OCI-LY7 (cell line): ENCODE results near the gene GPRC5C. TPM values are rescaled to one million over a fixed set of nuclear protein-coding genes. Genes with fewer than 3 reads are reported as not detected.

Experiments used
- BruUV-seq: library from RNA; stranded (reverse); fragments of 400-500 nt; replicated peaks from 2 replicates; lab custom pipeline; 2021; lab: Mats Ljungman, UMichigan
- CTCF ChIA-PET: fragments of 300-600 bp; sonication (Branson Sonifier 250); formaldehyde crosslinking; loops from one replicate; lab custom pipeline; 2022; ENCODE audit warnings: antibody characterized with exemption; ENCODE audit not compliant: unreplicated experiment; lab: Charles Lee
- POLR2A ChIA-PET: fragments of 300-600 bp; sonication (Branson Sonifier 250); formaldehyde crosslinking; loops from one replicate; lab custom pipeline; 2022; ENCODE audit warnings: antibody characterized with exemption; lab: Charles Lee
- DNase-seq: peaks from one replicate; pipeline ENCODE4 v3.0.0-alpha.2; 2015; ENCODE audit warnings: low spot score
- H2AFZ ChIP-seq: fragments of 200-600 bp; sonication (generic), shearing (Covaris generic); 2 replicates; pipeline ENCODE4 v1.6.1; 2014; ENCODE audit warnings: mild to moderate bottlenecking, antibody characterized with exemption, low read length, moderate library complexity
- H3K27ac ChIP-seq: fragments of 200-600 bp; sonication (generic); 2 replicates; pipeline ENCODE4 v1.5.1; 2014; ENCODE audit warnings: mixed run types, low read depth, mild to moderate bottlenecking, moderate library complexity, low read length, inconsistent platforms; ENCODE audit not compliant: poor library complexity, severe bottlenecking
- H3K36me3 ChIP-seq: fragments of 200-600 bp; sonication (generic); 2 replicates; pipeline ENCODE4 v1.6.1; 2014; ENCODE audit warnings: mild to moderate bottlenecking, antibody characterized with exemption, low read length, moderate library complexity, mixed read lengths; ENCODE audit not compliant: insufficient read depth
- H3K4me1 ChIP-seq: fragments of 200-600 bp; sonication (generic); 2 replicates; pipeline ENCODE4 v1.5.1; 2014; ENCODE audit warnings: mild to moderate bottlenecking, low read length; ENCODE audit not compliant: insufficient read depth, poor library complexity, severe bottlenecking
- H3K4me2 ChIP-seq: fragments of 200-600 bp; sonication (generic); 2 replicates; pipeline ENCODE4 v1.6.1; 2014; ENCODE audit warnings: mild to moderate bottlenecking, low read length
- H3K4me3 ChIP-seq: fragments of 200-600 bp; sonication (generic); 2 replicates; pipeline ENCODE4 v1.5.1; 2014; ENCODE audit warnings: mild to moderate bottlenecking, low read depth, low read length; ENCODE audit not compliant: poor library complexity, severe bottlenecking
- H3K79me2 ChIP-seq: fragments of 200-600 bp; sonication (generic); 2 replicates; pipeline ENCODE4 v1.6.1; 2016; ENCODE audit warnings: low read depth, mild to moderate bottlenecking, low read length, moderate library complexity, mixed read lengths; ENCODE audit not compliant: insufficient read depth
- H3K9me2 ChIP-seq: fragments of 200-600 bp; sonication (generic); 2 replicates; pipeline ENCODE4 v1.6.1; 2016; ENCODE audit warnings: mild to moderate bottlenecking, low read length, mixed read lengths; ENCODE audit not compliant: insufficient read depth
- H3K9me3 ChIP-seq: fragments of 200-600 bp; sonication (generic); 2 replicates; pipeline ENCODE4 v1.6.1; 2014; ENCODE audit warnings: mild to moderate bottlenecking, mixed run types, low read length, mixed read lengths
- H4K20me1 ChIP-seq: fragments of 200-600 bp; sonication (generic); 2 replicates; pipeline ENCODE4 v1.6.1; 2014; ENCODE audit warnings: mild to moderate bottlenecking, antibody characterized with exemption, low read length, moderate library complexity, mixed read lengths; ENCODE audit not compliant: insufficient read depth
- EZH2phosphoT487 ChIP-seq: fragments of 200-600 bp; sonication (generic); IDR thresholded peaks from 2 replicates; pipeline ENCODE4 v1.6.1; 2018; ENCODE audit warnings: low read depth, borderline replicate concordance, mild to moderate bottlenecking, mixed run types, antibody characterized with exemption, low read length, moderate library complexity, mixed read lengths
- intact Hi-C: fragments of 100-400 bp; cut with micrococcal nuclease; formaldehyde crosslinking; loops from one replicate; pipeline ENCODE4 v1.10.0; 2022; ENCODE audit not compliant: unreplicated experiment
- total RNA-seq, 2 experiments: library from RNA; depleted of rRNA in 1 of 2; stranded (reverse); fragments of >200 nt in 1 of 2; shearing (Covaris generic) in 1 of 2; gene quantifications; 2 replicates each; pipeline ENCODE4 v1.2.3, GENCODE V29; 2014 to 2022
- TF ChIP-seq, protein P1 (sequence below): fragments of 200-600 bp; sonication (generic); conservative IDR thresholded peaks from 2 replicates; pipeline ENCODE4 v1.5.1; 2014; ENCODE audit warnings: mild to moderate bottlenecking, antibody characterized with exemption, low read length, moderate library complexity, mixed read lengths

Gene GPRC5C
- total RNA-seq, 2 experiments from 2014 or later, result 1.1 to 19.5 TPM

- no TSS peak for BruUV-seq
- intact Hi-C loops, result no loop called here
- Histone ChIP-seq H3K36me3 (no peaks in the 10 kb centered on the region), H3K4me3 (no peak overlapping the region), H2AFZ (no peak overlapping the region), H3K79me2 (no peaks in the 10 kb centered on the region), H3K9me3 (no peaks in the 10 kb centered on the region), H3K4me2 (no peak overlapping the region), H3K27ac (no peak overlapping the region), H4K20me1 (no peaks in the 10 kb centered on the region), H3K9me2 (no peaks in the 10 kb centered on the region), H3K4me1 (no peaks in the 10 kb centered on the region)
- TF ChIP-seq, protein P1, sequence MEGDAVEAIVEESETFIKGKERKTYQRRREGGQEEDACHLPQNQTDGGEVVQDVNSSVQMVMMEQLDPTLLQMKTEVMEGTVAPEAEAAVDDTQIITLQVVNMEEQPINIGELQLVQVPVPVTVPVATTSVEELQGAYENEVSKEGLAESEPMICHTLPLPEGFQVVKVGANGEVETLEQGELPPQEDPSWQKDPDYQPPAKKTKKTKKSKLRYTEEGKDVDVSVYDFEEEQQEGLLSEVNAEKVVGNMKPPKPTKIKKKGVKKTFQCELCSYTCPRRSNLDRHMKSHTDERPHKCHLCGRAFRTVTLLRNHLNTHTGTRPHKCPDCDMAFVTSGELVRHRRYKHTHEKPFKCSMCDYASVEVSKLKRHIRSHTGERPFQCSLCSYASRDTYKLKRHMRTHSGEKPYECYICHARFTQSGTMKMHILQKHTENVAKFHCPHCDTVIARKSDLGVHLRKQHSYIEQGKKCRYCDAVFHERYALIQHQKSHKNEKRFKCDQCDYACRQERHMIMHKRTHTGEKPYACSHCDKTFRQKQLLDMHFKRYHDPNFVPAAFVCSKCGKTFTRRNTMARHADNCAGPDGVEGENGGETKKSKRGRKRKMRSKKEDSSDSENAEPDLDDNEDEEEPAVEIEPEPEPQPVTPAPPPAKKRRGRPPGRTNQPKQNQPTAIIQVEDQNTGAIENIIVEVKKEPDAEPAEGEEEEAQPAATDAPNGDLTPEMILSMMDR, result no peak
- no peak for TF ChIP-seq EZH2phosphoT487
- ChIA-PET POLR2A (interaction anchor here (0.8 kb wide), 1 partner anchor 32 kb away, joined by 3 read pairs; no protein-coding TSS in a partner anchor), CTCF (no interaction called here)
- DNase-seq, result no peak
Observed at GRCh38 chr17:74389084-74389753, 42.7 kb upstream of the GPRC5C start.

DNA sequence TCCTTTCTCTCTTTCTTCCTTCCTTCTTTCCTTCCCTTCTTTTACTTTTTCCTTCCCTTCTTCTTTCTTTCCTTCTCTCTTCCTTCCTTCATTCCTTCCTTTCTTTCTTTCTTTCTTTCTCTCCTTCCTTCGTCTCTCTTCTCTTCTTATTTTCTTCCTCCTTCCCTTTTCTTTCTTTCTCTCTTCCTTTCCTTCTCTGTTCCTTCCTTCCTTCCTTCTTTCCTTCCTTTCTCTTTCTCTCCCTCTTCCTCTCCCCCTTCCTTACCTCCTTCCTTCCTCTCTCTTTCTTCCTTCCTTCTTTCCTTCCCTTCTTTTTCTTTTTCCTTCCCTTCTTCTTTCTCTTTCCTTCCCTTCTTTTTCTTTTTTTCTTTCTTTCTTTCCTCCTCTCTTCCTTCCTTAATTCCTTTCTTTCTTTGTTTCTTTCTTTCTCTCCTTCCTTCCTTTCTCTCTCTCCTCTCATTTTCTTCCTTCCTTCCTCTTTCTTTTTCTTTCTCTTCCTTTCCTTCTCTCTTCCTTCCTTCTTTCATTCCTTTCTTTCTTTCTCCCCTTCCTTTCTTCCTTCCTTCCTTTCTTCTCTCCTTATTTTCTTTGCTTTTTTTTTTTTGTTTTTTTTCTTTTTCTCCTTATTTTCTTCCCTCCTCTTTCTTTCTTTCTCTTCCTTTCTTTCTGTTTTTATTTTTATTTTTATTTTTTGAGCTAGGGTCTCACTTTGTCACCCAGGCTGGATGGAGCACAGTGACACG, 41.8 kb upstream of the GPRC5C start:
- no peak overlapping the region for H3K4me3 ChIP-seq
- BruUV-seq, result no TSS peak
- CTCF ChIA-PET, result interaction anchor here (0.6 kb wide), 1 partner anchor 54 kb away, joined by 3 read pairs; no protein-coding TSS in a partner anchor
- H3K79me2 ChIP-seq, result no peaks in the 10 kb centered on the region
- H3K36me3 ChIP-seq, result no peaks in the 10 kb centered on the region
- intact Hi-C loops, result no loop called here
- no peak overlapping the region for H2AFZ ChIP-seq
- DNase-seq, result no peak
- POLR2A ChIA-PET, result interaction anchor here (1.0 kb wide), 1 partner anchor 20 kb away, joined by 3 read pairs; no protein-coding TSS in a partner anchor
- H3K27ac ChIP-seq, result no peak overlapping the region
- no peak overlapping the region for H3K4me2 ChIP-seq
- H3K9me3 ChIP-seq, result no peaks in the 10 kb centered on the region
- TF ChIP-seq, protein P1, result no peak
- no peak for TF ChIP-seq EZH2phosphoT487
- no peaks in the 10 kb centered on the region for H3K4me1 ChIP-seq
- no peaks in the 10 kb centered on the region for H4K20me1 ChIP-seq
- H3K9me2 ChIP-seq, result no peaks in the 10 kb centered on the region
